ENCODE data around the gene ZSWIM6. TPM values are rescaled to one million over a fixed set of nuclear protein-coding genes. Genes with fewer than 3 reads are reported as not detected.

ZSWIM6 gene
- total RNA-seq, 1 donor from 2014 or later: 5.9 TPM

GRCh38 chr5:61354199-61354598, 22.1 kb downstream of the ZSWIM6 start:
- intact Hi-C loops (cut with micrococcal nuclease): no loop called here

- intact Hi-C loops (cut with micrococcal nuclease): no loop called here
Measured at GRCh38 chr5:61357745-61358144, 25.7 kb downstream of the ZSWIM6 start.

- intact Hi-C loops (cut with micrococcal nuclease): loop anchor here (5.0 kb wide), 1 partner anchor 294 kb away; no protein-coding TSS in a partner anchor
Measured at GRCh38 chr5:61362796-61363368, 30.8 kb downstream of the ZSWIM6 start.

- intact Hi-C loops (cut with micrococcal nuclease): loop anchor here (5.0 kb wide), 1 partner anchor 294 kb away; no protein-coding TSS in a partner anchor
Measured at GRCh38 chr5:61363401-61364114, 31.5 kb downstream of the ZSWIM6 start.

GRCh38 chr5:61366497-61367240, 34.6 kb downstream of the ZSWIM6 start:
- intact Hi-C loops (cut with micrococcal nuclease): no loop called here

- intact Hi-C loops (cut with micrococcal nuclease): no loop called here
Measured at GRCh38 chr5:61370506-61370905, 38.4 kb downstream of the ZSWIM6 start.

- intact Hi-C loops (cut with micrococcal nuclease): no loop called here
Measured at GRCh38 chr5:61371474-61371873, 39.4 kb downstream of the ZSWIM6 start.

- intact Hi-C loops (cut with micrococcal nuclease): no loop called here
Measured at GRCh38 chr5:61379677-61380076, 47.6 kb downstream of the ZSWIM6 start.

GRCh38 chr5:61381968-61382367, 49.9 kb downstream of the ZSWIM6 start:
- intact Hi-C loops (cut with micrococcal nuclease): no loop called here

- intact Hi-C loops (cut with micrococcal nuclease): no loop called here
Measured at GRCh38 chr5:61385627-61386026, 53.6 kb downstream of the ZSWIM6 start.

- intact Hi-C loops (cut with micrococcal nuclease): no loop called here
Measured at GRCh38 chr5:61386045-61386800, 54.2 kb downstream of the ZSWIM6 start.

GRCh38 chr5:61389609-61390008, 57.6 kb downstream of the ZSWIM6 start:
- intact Hi-C loops (cut with micrococcal nuclease): no loop called here

GRCh38 chr5:61394078-61394704, 62.1 kb downstream of the ZSWIM6 start:
- intact Hi-C loops (cut with micrococcal nuclease): no loop called here

- intact Hi-C loops (cut with micrococcal nuclease): no loop called here
Measured at GRCh38 chr5:61394793-61395192, 62.7 kb downstream of the ZSWIM6 start.

GRCh38 chr5:61397238-61397637, 65.2 kb downstream of the ZSWIM6 start:
- intact Hi-C loops (cut with micrococcal nuclease): no loop called here

GRCh38 chr5:61397937-61398336, 65.9 kb downstream of the ZSWIM6 start:
- intact Hi-C loops (cut with micrococcal nuclease): no loop called here

- intact Hi-C loops (cut with micrococcal nuclease): no loop called here
Measured at GRCh38 chr5:61398440-61398839, 66.4 kb downstream of the ZSWIM6 start.

- intact Hi-C loops (cut with micrococcal nuclease): no loop called here
Measured at GRCh38 chr5:61399679-61400078, 67.6 kb downstream of the ZSWIM6 start.

- intact Hi-C loops (cut with micrococcal nuclease): no loop called here
Measured at GRCh38 chr5:61401726-61402125, 69.7 kb downstream of the ZSWIM6 start.

GRCh38 chr5:61402244-61402823, 70.3 kb downstream of the ZSWIM6 start:
- intact Hi-C loops (cut with micrococcal nuclease): no loop called here

All from T-helper 1 cell treated with Interleukin-12 subunit alpha and Interleukin-12 subunit beta and Interleukin-4 antibody, amounts not matched to agents 30 ng/mL and 1 ng/mL, for 36 hours (primary cell).